HG03439 (cell line): ENCODE results near the gene UGGT2.
A peak's percentile ranks its signal among the peaks of the same experiment; 100 is the strongest.

Experiments
- ATAC-seq: cut with Tn5 transposase; IDR thresholded peaks from one replicate; pipeline ENCODE4 v1.9.1; 2021; ENCODE audit warnings: mild to moderate bottlenecking, moderate library complexity; ENCODE audit not compliant: unreplicated experiment

Gene UGGT2, protein sequence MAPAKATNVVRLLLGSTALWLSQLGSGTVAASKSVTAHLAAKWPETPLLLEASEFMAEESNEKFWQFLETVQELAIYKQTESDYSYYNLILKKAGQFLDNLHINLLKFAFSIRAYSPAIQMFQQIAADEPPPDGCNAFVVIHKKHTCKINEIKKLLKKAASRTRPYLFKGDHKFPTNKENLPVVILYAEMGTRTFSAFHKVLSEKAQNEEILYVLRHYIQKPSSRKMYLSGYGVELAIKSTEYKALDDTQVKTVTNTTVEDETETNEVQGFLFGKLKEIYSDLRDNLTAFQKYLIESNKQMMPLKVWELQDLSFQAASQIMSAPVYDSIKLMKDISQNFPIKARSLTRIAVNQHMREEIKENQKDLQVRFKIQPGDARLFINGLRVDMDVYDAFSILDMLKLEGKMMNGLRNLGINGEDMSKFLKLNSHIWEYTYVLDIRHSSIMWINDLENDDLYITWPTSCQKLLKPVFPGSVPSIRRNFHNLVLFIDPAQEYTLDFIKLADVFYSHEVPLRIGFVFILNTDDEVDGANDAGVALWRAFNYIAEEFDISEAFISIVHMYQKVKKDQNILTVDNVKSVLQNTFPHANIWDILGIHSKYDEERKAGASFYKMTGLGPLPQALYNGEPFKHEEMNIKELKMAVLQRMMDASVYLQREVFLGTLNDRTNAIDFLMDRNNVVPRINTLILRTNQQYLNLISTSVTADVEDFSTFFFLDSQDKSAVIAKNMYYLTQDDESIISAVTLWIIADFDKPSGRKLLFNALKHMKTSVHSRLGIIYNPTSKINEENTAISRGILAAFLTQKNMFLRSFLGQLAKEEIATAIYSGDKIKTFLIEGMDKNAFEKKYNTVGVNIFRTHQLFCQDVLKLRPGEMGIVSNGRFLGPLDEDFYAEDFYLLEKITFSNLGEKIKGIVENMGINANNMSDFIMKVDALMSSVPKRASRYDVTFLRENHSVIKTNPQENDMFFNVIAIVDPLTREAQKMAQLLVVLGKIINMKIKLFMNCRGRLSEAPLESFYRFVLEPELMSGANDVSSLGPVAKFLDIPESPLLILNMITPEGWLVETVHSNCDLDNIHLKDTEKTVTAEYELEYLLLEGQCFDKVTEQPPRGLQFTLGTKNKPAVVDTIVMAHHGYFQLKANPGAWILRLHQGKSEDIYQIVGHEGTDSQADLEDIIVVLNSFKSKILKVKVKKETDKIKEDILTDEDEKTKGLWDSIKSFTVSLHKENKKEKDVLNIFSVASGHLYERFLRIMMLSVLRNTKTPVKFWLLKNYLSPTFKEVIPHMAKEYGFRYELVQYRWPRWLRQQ (N-terminal part only)

DNA sequence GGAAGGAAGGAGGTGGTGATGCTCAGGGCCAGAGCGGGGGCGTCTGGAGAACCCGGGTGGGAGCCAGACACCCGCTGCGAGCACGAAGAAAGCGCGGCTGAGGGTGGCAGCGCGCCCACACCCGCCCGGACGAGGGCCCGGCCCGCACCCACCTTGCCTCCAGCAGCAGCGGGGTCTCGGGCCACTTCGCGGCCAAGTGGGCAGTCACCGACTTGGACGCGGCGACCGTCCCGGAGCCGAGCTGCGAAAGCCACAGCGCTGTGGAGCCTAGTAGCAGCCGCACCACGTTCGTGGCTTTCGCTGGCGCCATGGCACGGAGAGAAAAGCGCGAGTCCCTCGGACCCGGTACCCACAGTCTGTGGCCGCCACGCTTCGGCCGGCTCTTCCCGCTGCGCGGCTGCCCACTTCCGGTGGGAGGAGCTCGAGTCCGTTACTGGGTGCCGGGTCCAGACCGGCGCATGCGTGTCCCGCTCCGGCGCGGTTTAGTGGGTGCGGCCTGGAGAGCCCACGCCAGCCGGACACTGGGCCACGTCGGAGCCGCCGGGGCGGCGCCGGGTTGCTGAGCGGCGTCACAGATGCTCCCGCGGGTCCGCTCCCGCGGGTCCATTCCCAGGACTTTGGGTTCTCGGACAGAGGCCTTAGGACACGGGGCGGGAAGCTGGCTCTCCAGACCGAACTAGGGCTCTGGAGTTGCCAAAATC is at the start of gene UGGT2:
UGGT2 (minus strand) TSS at position 399 of the 701 bp plus-strand sequence; CDS start at position 310, 89 bp downstream.
- ATAC-seq: peak; percentile 98

DNA sequence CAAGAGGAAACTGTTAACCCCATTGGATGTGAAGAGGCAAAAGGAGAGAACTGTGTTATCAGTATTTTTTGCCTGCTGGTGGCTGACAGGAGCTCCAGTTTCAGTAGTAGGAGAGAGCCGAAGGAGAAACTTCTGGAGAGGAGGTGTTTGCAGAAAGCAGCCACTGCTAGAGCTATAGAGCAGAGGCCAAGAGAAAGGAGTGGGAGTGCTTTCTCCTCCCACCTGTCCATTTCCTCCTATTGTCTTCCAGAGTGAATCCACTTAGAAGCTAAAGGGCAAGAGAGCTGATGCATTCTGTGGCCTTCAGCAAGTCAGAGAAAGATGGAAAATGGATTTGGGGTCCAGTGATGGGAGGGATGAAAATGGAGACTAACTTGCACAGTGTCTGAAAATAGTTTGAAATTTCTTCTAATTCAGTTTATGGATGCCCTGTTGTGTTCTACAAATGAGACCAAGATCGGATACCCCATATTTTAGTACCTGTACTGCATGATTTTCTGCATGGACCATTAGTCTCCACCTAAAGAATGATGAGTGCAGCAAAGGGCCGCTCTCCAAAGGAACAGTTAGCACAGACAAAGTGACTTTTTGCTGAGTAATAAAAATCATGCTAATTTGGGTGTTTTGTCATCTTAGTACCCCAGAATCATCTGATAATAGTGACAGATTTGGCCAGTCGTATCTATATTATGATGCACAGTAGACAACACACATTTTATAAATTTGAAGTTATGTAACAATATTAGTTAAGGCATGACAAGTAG is 47.4 kb upstream of the UGGT2 start:
- no peak for ATAC-seq

- no peak for ATAC-seq
Measured at GRCh38 chr13:96093296-96094006, 40.2 kb upstream of the UGGT2 start.

DNA sequence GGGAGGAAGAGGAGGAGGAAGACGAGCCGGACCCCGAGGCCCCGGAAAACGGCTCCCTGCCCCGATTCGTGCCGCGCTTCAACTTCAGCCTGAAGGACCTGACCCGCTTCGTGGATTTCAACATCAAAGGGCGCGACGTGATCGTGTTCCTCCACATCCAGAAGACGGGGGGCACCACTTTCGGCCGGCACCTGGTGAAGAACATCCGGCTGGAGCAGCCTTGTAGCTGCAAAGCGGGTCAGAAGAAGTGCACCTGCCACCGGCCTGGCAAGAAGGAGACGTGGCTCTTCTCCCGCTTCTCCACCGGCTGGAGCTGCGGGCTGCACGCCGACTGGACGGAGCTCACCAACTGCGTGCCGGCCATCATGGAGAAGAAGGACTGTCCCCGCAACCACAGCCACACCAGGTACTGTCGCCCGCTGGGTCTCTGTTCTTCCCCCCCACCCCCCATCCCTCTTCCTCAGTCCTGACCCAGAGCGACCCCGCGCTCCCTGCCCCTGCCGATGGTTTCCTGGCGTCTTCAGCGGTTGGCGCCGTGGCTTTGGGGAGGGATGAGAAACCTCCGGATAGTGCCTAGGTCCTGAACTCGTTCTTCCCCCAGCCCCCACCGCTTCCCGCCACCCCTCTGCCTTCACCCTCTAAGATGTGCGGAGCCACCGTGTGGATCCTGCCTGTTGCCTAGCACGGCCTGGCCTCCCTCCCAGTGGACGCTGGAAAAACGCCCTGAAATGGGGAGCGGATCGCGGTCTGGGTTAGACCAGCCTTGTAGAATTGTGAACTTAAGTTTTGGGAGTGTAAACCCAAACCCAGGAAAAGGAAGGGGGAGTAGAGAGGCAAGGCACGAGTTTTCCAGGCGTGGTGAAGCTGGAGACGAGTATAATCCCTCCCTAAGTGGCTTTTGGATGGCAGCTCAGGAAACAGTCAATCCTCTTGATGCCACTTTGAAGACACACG is 38.2 kb upstream of the UGGT2 start:
- ATAC-seq: no peak

DNA sequence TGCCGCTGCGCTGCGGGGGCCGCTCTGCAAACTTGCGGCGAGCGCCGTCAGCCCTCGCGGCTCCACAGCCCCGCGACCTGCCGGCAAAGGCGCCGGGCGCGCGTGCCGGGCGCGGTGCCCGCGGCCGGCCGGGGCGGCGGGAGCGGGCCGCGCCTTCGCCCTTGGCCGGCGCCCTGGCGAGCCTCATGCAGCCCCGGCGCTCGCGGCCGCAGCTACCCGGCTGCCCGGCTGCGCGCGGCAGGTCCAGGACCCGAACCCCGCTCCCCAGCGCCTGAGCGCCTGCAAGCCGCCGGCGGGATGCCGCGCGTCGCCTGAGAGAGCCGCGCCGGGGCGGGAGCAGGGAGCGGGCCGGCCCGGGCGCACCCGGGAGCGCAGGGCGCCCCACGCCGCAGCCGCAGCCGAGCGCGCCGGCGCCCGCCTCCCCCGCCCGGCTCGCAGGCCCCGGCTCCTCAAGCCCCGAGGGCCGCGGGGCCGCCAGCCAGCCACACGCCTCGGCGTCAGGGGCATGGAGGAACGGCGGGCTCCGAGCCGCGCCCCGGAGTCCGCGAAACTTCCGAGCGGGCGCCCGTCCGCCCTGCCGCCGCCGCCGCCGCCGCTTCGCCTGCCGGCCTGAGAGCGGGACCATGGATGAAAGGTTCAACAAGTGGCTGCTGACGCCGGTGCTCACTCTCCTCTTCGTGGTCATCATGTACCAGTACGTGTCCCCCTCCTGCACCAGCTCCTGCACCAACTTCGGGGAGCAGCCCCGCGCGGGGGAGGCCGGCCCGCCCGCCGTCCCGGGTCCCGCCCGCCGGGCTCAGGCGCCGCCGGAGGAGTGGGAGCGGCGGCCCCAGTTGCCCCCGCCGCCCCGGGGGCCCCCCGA is 37.3 kb upstream of the UGGT2 start:
- peak; percentile 39 for ATAC-seq

- ATAC-seq: peak; percentile 39
Measured at GRCh38 chr13:96089749-96090239, 36.6 kb upstream of the UGGT2 start, which contains the start of gene HS6ST3. Gene HS6ST3, plus strand, starts transcription at chr13:96090107.

GRCh38 chr13:96089139-96089538 is 35.9 kb upstream of the UGGT2 start:
- no peak for ATAC-seq

GRCh38 chr13:96086736-96087135 is 33.5 kb upstream of the UGGT2 start:
- ATAC-seq: no peak

DNA sequence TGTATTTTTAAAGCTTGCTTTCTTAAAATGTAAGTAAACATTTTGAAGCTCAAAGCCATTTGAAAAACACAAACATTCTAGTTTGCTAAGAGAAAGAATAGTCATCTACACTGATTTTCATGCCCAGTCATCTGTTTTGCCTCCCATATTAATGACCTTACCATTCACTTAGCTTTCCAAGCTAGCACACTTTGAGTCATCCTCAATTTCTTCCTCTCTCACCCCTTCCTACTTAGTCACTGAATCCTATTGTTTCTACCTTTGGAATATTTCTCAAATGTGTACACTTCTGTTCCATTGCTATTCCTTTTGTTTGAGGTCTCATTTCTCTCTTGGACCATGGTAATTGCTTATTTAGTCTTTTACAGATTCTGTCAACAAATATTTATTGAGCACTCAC is 29.4 kb upstream of the UGGT2 start:
- ATAC-seq: no peak

- no peak for ATAC-seq
Measured at GRCh38 chr13:96081888-96082287, 28.7 kb upstream of the UGGT2 start.

- ATAC-seq: no peak
Measured at GRCh38 chr13:96080676-96081075, 27.5 kb upstream of the UGGT2 start.

DNA sequence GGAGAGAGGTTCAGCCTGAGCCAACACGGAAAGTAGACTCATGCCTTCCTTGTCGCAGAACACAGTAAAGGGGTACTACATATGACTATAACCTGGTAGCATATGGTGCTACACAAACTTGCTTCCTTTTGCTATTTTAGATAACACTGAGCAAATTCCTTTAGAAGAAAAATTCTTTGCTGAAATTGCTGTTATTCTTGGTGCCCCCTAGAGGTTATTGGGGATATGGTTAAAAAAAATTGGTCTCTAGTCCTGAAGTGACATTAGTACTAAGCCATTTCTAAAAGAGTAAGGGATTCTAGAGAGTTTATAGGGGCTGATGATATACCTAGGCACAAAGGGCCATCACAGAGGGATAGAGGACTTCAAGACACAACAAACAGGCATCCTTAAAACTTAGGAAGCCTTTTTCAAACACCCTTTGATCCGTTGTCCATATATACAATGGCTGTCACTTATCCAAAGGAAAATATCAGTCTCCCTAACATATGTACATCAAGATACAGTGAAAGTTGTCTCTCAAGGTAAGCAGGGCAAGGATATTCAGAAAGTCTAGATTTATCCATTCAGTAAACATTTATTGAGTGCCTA is 22.8 kb upstream of the UGGT2 start:
- peak; percentile 53 for ATAC-seq

- ATAC-seq: no peak
Measured at GRCh38 chr13:96072392-96072791, 19.2 kb upstream of the UGGT2 start.

DNA sequence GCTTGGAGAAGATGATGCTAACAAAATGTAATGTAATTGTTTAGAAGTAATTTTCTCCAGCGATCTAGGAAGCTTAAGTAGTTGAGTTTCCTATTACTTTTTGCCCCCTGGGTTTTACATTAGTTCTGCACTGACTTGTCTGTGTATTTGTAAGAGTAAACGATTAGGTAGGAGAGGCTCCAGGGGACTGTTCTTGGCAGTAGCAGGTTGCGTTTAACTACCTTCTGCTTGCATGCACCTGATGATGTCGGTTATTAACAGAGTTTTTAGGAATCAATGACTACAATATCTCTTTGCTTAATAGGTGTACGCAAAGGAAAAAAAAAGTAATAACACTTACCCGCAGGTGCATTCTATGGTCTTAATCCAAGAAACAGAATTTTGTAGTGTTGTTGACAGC is 18.3 kb upstream of the UGGT2 start:
- no peak for ATAC-seq

DNA sequence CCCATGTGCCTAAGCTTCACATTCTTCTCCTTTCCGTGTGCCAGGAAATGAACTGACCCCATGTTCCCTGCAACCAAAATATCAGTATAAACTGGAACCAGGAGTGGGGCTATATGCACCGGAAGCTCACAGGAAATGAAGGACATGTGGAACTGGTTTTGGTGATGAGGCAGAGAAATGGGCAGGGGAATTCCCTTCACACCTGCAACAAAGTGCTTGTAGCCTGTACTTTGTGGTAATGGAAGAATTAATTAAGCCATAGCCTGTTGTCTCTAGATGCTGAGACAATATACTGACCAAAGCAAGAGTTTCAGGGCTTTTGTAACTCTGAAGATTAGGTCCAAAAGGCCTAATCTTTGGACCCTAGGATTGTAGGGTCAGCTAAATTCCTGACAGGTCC is 15.5 kb upstream of the UGGT2 start:
- no peak for ATAC-seq

GRCh38 chr13:96065849-96066248 is 12.6 kb upstream of the UGGT2 start:
- no peak for ATAC-seq
